ENCODE results near the gene EML4. TPM values are rescaled to one million over a fixed set of nuclear protein-coding genes. Genes with fewer than 3 reads are reported as not detected.
A peak's percentile ranks its signal among the peaks of the same experiment; 100 is the strongest.

EML4 gene
- total and polyA plus RNA-seq, 2 donors (not counting 1 experiment from before 2014, with no cell fraction given) = 49.4 to 134 TPM

GRCh38 chr2:42163444-42164045 is 5.6 kb upstream of the EML4 start:
- Mint-ChIP-seq H3K4me1 (peaks cover 34% of the 10 kb centered on the region), H3K27me3 (no peaks in the 10 kb centered on the region), H3K4me3 (no peak overlapping the region), H3K9me3 (ENCODE audit: insufficient read depth) (no peaks in the 10 kb centered on the region), H3K27ac (peak overlapping the region; percentile 33)
- ATAC-seq (ENCODE audit: low read depth) = no peak
- intact Hi-C loops (cut with micrococcal nuclease) = loop anchor here (5.0 kb wide), 1 partner anchor 34 kb away; no protein-coding TSS in a partner anchor
- no peak for DNase-seq
- no peaks in the 10 kb centered on the region for H4K20me1 ChIP-seq (ENCODE audit: control insufficient read depth, insufficient read depth, low read length, poor library complexity, severe bottlenecking)
- H3K4me3 ChIP-seq (ENCODE audit: control extremely low read depth in 1 of 5, extremely low read depth in 1 of 5, insufficient read depth in 1 of 5, low read depth in 2 of 5, low read length in 4 of 5) = no peak overlapping the region
- POLR2A ChIA-PET = no interaction called here
- no peak overlapping the region for H3K4me2 ChIP-seq (replicated peaks; ENCODE audit: low read depth, low read length, poor library complexity, severe bottlenecking)
- H3K9me3 ChIP-seq (ENCODE audit: control extremely low read depth in 1 of 3, control insufficient read depth in 2 of 3, insufficient read depth in 1 of 3, low read length in 2 of 3) = no peaks in the 10 kb centered on the region
- 99% methylated on average over 8 of the region's 8 CpGs for WGBS (ENCODE audit: insufficient coverage)
- no peaks in the 10 kb centered on the region for H3K27me3 ChIP-seq (replicated peaks in 1 of 4; ENCODE audit: control extremely low read depth in 1 of 4, control insufficient read depth in 3 of 4, insufficient read depth in 4 of 4, low read length in 3 of 4)
- H3K36me3 ChIP-seq (replicated peaks in 1 of 2; ENCODE audit: control extremely low read depth in 1 of 2, control insufficient read depth in 1 of 2, extremely low read depth in 1 of 2, insufficient read depth in 2 of 2, low read length in 1 of 2) = peaks cover 2% of the 10 kb centered on the region in 2 experiments
- H3K79me2 ChIP-seq (ENCODE audit: control insufficient read depth, insufficient read depth, low read length) = peaks cover 26% of the 10 kb centered on the region
- no peak overlapping the region for H2AFZ ChIP-seq (ENCODE audit: insufficient read depth, low read depth, low read length, poor library complexity, severe bottlenecking)
- H3K4me1 ChIP-seq (ENCODE audit: control insufficient read depth in 2 of 2, insufficient read depth in 2 of 2, low read length in 2 of 2) = peaks cover 7 to 13% of the 10 kb centered on the region in 2 donors
- CTCF ChIA-PET = no interaction called here
- H3K9ac ChIP-seq (ENCODE audit: low read length) = no peak overlapping the region
- TF ChIP-seq CTCF (IDR thresholded peaks at IDR 0.05) (no peak), EZH2 (IDR thresholded peaks at IDR 0.05; ENCODE audit: borderline replicate concordance, insufficient read depth, low read depth, low read length, poor library complexity, severe bottlenecking) (no peak)
- no peak overlapping the region for H3K27ac ChIP-seq (ENCODE audit: low read length in 2 of 2)

GRCh38 chr2:42164046-42164445 is 5.1 kb upstream of the EML4 start:
- H3K4me3 ChIP-seq (ENCODE audit: control extremely low read depth in 1 of 5, extremely low read depth in 1 of 5, insufficient read depth in 1 of 5, low read depth in 2 of 5, low read length in 4 of 5) = no peak overlapping the region
- no peak for TF ChIP-seq EZH2 (IDR thresholded peaks at IDR 0.05; ENCODE audit: borderline replicate concordance, insufficient read depth, low read depth, low read length, poor library complexity, severe bottlenecking)
- TF ChIP-seq CTCF (IDR thresholded peaks at IDR 0.05) = no peak
- intact Hi-C loops (cut with micrococcal nuclease) = loop anchor here (5.0 kb wide), 1 partner anchor 33 kb away; no protein-coding TSS in a partner anchor
- Mint-ChIP-seq H3K9me3 (ENCODE audit: insufficient read depth) (no peaks in the 10 kb centered on the region), H3K27me3 (no peaks in the 10 kb centered on the region), H3K4me1 (peaks cover 38% of the 10 kb centered on the region), H3K27ac (peak overlapping the region; percentile 33), H3K4me3 (no peak overlapping the region)
- no peaks in the 10 kb centered on the region for H3K27me3 ChIP-seq (replicated peaks in 1 of 4; ENCODE audit: control extremely low read depth in 1 of 4, control insufficient read depth in 3 of 4, insufficient read depth in 4 of 4, low read length in 3 of 4)
- no peak overlapping the region for H3K4me2 ChIP-seq (replicated peaks; ENCODE audit: low read depth, low read length, poor library complexity, severe bottlenecking)
- H4K20me1 ChIP-seq (ENCODE audit: control insufficient read depth, insufficient read depth, low read length, poor library complexity, severe bottlenecking) = no peaks in the 10 kb centered on the region
- H3K9ac ChIP-seq (ENCODE audit: low read length) = no peak overlapping the region
- ATAC-seq (ENCODE audit: low read depth) = no peak
- DNase-seq = no peak
- H3K79me2 ChIP-seq (ENCODE audit: control insufficient read depth, insufficient read depth, low read length) = peaks cover 26% of the 10 kb centered on the region
- no peak overlapping the region for H2AFZ ChIP-seq (ENCODE audit: insufficient read depth, low read depth, low read length, poor library complexity, severe bottlenecking)
- CTCF ChIA-PET = no interaction called here
- 79% methylated on average over 2 of the region's 3 CpGs for WGBS (ENCODE audit: insufficient coverage)
- POLR2A ChIA-PET = no interaction called here
- H3K4me1 ChIP-seq (ENCODE audit: control insufficient read depth in 2 of 2, insufficient read depth in 2 of 2, low read length in 2 of 2) = peaks cover 11 to 18% of the 10 kb centered on the region in 2 donors
- peaks cover 2% of the 10 kb centered on the region in 2 experiments for H3K36me3 ChIP-seq (replicated peaks in 1 of 2; ENCODE audit: control extremely low read depth in 1 of 2, control insufficient read depth in 1 of 2, extremely low read depth in 1 of 2, insufficient read depth in 2 of 2, low read length in 1 of 2)
- H3K9me3 ChIP-seq (ENCODE audit: control extremely low read depth in 1 of 3, control insufficient read depth in 2 of 3, insufficient read depth in 1 of 3, low read length in 2 of 3) = peaks cover 0 to 4% (median 0%) of the 10 kb centered on the region in 3 donors
- H3K27ac ChIP-seq (ENCODE audit: low read length in 2 of 2) = no peak overlapping the region
